Liver (tissue), 9 donors: ENCODE results near the gene CMTM7. TPM values are rescaled to one million over a fixed set of nuclear protein-coding genes. Genes with fewer than 3 reads are reported as not detected.

ENCODE experiments used
- DNase-seq: peaks from one replicate; pipeline ENCODE4 v3.0.0-alpha.2; 2017; ENCODE audit warnings: low spot score
- H3K27ac ChIP-seq, 2 donors: one replicate each; pipeline ENCODE4 v1.7.0; 2013; ENCODE audit warnings: inconsistent platforms in 2 of 2, low read length in 2 of 2, control low read depth in 1 of 2, low read depth in 1 of 2, mild to moderate bottlenecking in 1 of 2
- H3K27me3 ChIP-seq, 4 donors: one replicate each; pipeline versions ENCODE4 v1.6.1 to v1.7.0; 2013; ENCODE audit warnings: low read length in 3 of 4, inconsistent platforms in 1 of 4, mild to moderate bottlenecking in 1 of 4, moderate library complexity in 1 of 4; ENCODE audit not compliant: control insufficient read depth in 4 of 4, insufficient read depth in 4 of 4
- H3K36me3 ChIP-seq, 4 donors: one replicate each; pipeline versions ENCODE4 v1.6.1 to v1.7.0; 2013; ENCODE audit warnings: low read length in 3 of 4, mild to moderate bottlenecking in 3 of 4, low read depth in 1 of 4, moderate library complexity in 1 of 4; ENCODE audit not compliant: control insufficient read depth in 4 of 4, insufficient read depth in 3 of 4
- H3K4me1 ChIP-seq, 4 donors: one replicate each; pipeline versions ENCODE4 v1.6.1 to v1.7.0; 2013; ENCODE audit warnings: low read length in 3 of 4, mild to moderate bottlenecking in 3 of 4, moderate library complexity in 1 of 4; ENCODE audit not compliant: control insufficient read depth in 4 of 4, insufficient read depth in 4 of 4
- H3K4me3 ChIP-seq, 3 donors: one replicate each; pipeline versions ENCODE4 v1.6.1 to v1.7.0; 2013; ENCODE audit warnings: low read length in 3 of 3, control low read depth in 1 of 3, low read depth in 1 of 3, mild to moderate bottlenecking in 1 of 3
- H3K9ac ChIP-seq, 2 donors: one replicate each; pipeline ENCODE4 v1.7.0; 2013; ENCODE audit warnings: low read length in 2 of 2, mild to moderate bottlenecking in 2 of 2, moderate library complexity in 2 of 2, control low read depth in 1 of 2, low read depth in 1 of 2
- H3K9me3 ChIP-seq, 4 donors: one replicate each; pipeline versions ENCODE4 v1.6.1 to v1.7.0; 2013; ENCODE audit warnings: low read length in 3 of 4; ENCODE audit not compliant: control insufficient read depth in 4 of 4
- ATF3 ChIP-seq: IDR thresholded peaks from 2 replicates; pipeline ENCODE4 v1.6.1; 2016; ENCODE audit warnings: antibody characterized with exemption
- EGR1 ChIP-seq, 2 donors: IDR thresholded peaks; 2 replicates each; pipeline ENCODE4 v1.6.1; 2016 to 2018; ENCODE audit warnings: antibody characterized with exemption in 2 of 2, low read depth in 2 of 2
- FOXA1 ChIP-seq: IDR thresholded peaks from 2 replicates; pipeline ENCODE4 v1.6.1; 2016; ENCODE audit warnings: antibody characterized with exemption
- GABPA ChIP-seq, 2 donors: IDR thresholded peaks in 1 of 2; conservative IDR thresholded peaks in 1 of 2; 2 replicates each; pipeline ENCODE4 v1.6.1; 2016; ENCODE audit warnings: antibody characterized with exemption in 2 of 2, mild to moderate bottlenecking in 1 of 2, moderate library complexity in 1 of 2
- HNF4A ChIP-seq, 2 donors: conservative IDR thresholded peaks; 2 replicates each; pipeline ENCODE4 v1.6.1; 2016; ENCODE audit warnings: antibody characterized with exemption in 2 of 2, mild to moderate bottlenecking in 2 of 2
- JUND ChIP-seq, 2 donors: IDR thresholded peaks; 2 replicates each; pipeline ENCODE4 v1.6.1; 2016; ENCODE audit warnings: antibody characterized with exemption in 2 of 2
- MAX ChIP-seq: IDR thresholded peaks from 2 replicates; pipeline ENCODE4 v1.6.1; 2016; ENCODE audit warnings: antibody characterized with exemption
- NR2F2 ChIP-seq: IDR thresholded peaks from 2 replicates; pipeline ENCODE4 v1.6.1; 2016; ENCODE audit warnings: antibody characterized with exemption
- RXRA ChIP-seq, 2 donors: IDR thresholded peaks; 2 replicates each; pipeline ENCODE4 v1.6.1; 2017 to 2018; ENCODE audit warnings: antibody characterized with exemption in 2 of 2, mild to moderate bottlenecking in 1 of 2
- SP1 ChIP-seq: IDR thresholded peaks from 2 replicates; pipeline ENCODE4 v1.6.1; 2018; ENCODE audit warnings: antibody characterized with exemption, mild to moderate bottlenecking
- TAF1 ChIP-seq: conservative IDR thresholded peaks from 2 replicates; pipeline ENCODE4 v1.6.1; 2016; ENCODE audit warnings: antibody characterized with exemption, mild to moderate bottlenecking
- YY1 ChIP-seq: IDR thresholded peaks from 2 replicates; pipeline ENCODE4 v1.6.1; 2016; ENCODE audit warnings: antibody characterized with exemption, mild to moderate bottlenecking
- ZBTB33 ChIP-seq: IDR thresholded peaks from 2 replicates; pipeline ENCODE4 v1.6.1; 2016; ENCODE audit warnings: antibody characterized with exemption
- WGBS: extraction: QIAGEN DNeasy Blood & Tissue Kit; methylation state at CpG from one replicate; pipeline ENCODE4 v1.1.7; 2013; 5-methylcytosine and 5-hydroxymethylcytosine counted together
- polyA plus RNA-seq, 2 donors: library from polyadenylated mRNA; stranded (reverse) in 1 of 2; unstranded in 1 of 2; fragments of 200-250 nt in 1 of 2; fragments of >200 nt in 1 of 2; fragmentation: Nextera tagmentation in 1 of 2; extraction: Ambion mirVana in 1 of 2; gene quantifications; one replicate each; pipeline versions ENCODE4 v1.2.1 to v1.2.3, GENCODE V29; 2013 to 2015
- total RNA-seq, 2 donors: library from RNA; depleted of rRNA; stranded (reverse); fragments of >200 nt; gene quantifications; one replicate each; pipeline ENCODE4 v1.2.3, GENCODE V29; 2014
- TF ChIP-seq, protein P1 (sequence below): IDR thresholded peaks from 2 replicates; pipeline ENCODE4 v1.6.1; 2016; ENCODE audit warnings: antibody characterized with exemption, mild to moderate bottlenecking
- donor health status: healthy.
- donor health status: healthy.
- donor health status: healthy.
- donor health status: healthy.
- donor health status: healthy.

Gene CMTM7
- total and polyA plus RNA-seq, 4 donors: 3.6 to 20.3 (median 4.1) TPM

GRCh38 chr3:32412887-32413286, 21.2 kb downstream of the CMTM7 start:
- TF ChIP-seq YY1 (no peak), JUND (IDR thresholded peaks at IDR 0.05) (no peak), MAX (no peak), EGR1 (IDR thresholded peaks at IDR 0.05; ENCODE audit: low read depth in 2 of 2) (no peak), NR2F2 (no peak), RXRA (IDR thresholded peaks at IDR 0.05) (no peak), ATF3 (no peak), TAF1 (no peak), FOXA1 (no peak), ZBTB33 (no peak), GABPA (IDR thresholded peaks at IDR 0.05 in 1 of 2, conservative IDR thresholded peaks at IDR 0.05 in 1 of 2) (no peak), HNF4A (conservative IDR thresholded peaks at IDR 0.05) (no peak)
- TF ChIP-seq, protein P1, sequence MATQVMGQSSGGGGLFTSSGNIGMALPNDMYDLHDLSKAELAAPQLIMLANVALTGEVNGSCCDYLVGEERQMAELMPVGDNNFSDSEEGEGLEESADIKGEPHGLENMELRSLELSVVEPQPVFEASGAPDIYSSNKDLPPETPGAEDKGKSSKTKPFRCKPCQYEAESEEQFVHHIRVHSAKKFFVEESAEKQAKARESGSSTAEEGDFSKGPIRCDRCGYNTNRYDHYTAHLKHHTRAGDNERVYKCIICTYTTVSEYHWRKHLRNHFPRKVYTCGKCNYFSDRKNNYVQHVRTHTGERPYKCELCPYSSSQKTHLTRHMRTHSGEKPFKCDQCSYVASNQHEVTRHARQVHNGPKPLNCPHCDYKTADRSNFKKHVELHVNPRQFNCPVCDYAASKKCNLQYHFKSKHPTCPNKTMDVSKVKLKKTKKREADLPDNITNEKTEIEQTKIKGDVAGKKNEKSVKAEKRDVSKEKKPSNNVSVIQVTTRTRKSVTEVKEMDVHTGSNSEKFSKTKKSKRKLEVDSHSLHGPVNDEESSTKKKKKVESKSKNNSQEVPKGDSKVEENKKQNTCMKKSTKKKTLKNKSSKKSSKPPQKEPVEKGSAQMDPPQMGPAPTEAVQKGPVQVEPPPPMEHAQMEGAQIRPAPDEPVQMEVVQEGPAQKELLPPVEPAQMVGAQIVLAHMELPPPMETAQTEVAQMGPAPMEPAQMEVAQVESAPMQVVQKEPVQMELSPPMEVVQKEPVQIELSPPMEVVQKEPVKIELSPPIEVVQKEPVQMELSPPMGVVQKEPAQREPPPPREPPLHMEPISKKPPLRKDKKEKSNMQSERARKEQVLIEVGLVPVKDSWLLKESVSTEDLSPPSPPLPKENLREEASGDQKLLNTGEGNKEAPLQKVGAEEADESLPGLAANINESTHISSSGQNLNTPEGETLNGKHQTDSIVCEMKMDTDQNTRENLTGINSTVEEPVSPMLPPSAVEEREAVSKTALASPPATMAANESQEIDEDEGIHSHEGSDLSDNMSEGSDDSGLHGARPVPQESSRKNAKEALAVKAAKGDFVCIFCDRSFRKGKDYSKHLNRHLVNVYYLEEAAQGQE: no peak
- Histone ChIP-seq H3K4me3 (no peak overlapping the region), H3K27me3 (no peaks in the 10 kb centered on the region), H3K27ac (no peak overlapping the region), H3K4me1 (no peaks in the 10 kb centered on the region), H3K9me3 (no peaks in the 10 kb centered on the region), H3K9ac (no peak overlapping the region), H3K36me3 (no peaks in the 10 kb centered on the region)
- DNase-seq: no peak
- 96% methylated on average over 3 of the region's 3 CpGs for WGBS

GRCh38 chr3:32413845-32414521, 22.3 kb downstream of the CMTM7 start:
- no peaks in the 10 kb centered on the region for H3K27me3 ChIP-seq
- no peaks in the 10 kb centered on the region for H3K4me1 ChIP-seq
- peak overlapping the region in 1 of 2 donors; percentile 15 for H3K27ac ChIP-seq
- H3K9me3 ChIP-seq: no peaks in the 10 kb centered on the region
- TF ChIP-seq NR2F2: no peak
- no peak for TF ChIP-seq HNF4A (conservative IDR thresholded peaks at IDR 0.05)
- no peak for TF ChIP-seq MAX
- TF ChIP-seq RXRA (IDR thresholded peaks at IDR 0.05): no peak
- TF ChIP-seq ZBTB33: no peak
- TF ChIP-seq JUND (IDR thresholded peaks at IDR 0.05): no peak
- no peak for TF ChIP-seq SP1
- TF ChIP-seq, protein P1: no peak
- no peak for TF ChIP-seq GABPA (IDR thresholded peaks at IDR 0.05 in 1 of 2, conservative IDR thresholded peaks at IDR 0.05 in 1 of 2)
- no peak for TF ChIP-seq TAF1
- no peak for DNase-seq
- 86% methylated on average over 10 of the region's 10 CpGs for WGBS
- H3K4me3 ChIP-seq: no peak overlapping the region
- H3K9ac ChIP-seq: no peak overlapping the region
- no peaks in the 10 kb centered on the region for H3K36me3 ChIP-seq
